HepG2 (cell line): Measurements from ENCODE around the gene SLC24A4. TPM values are rescaled to one million over a fixed set of nuclear protein-coding genes. Genes with fewer than 3 reads are reported as not detected.

ENCODE experiments used
- GPN1 ChIP-seq: sonication (generic); formaldehyde crosslinking; IDR thresholded peaks from 2 replicates; pipeline ENCODE4 v1.5.1; 2020; ENCODE audit warnings: missing genetic modification reagents, borderline replicate concordance
- HOXA3 ChIP-seq: sonication (generic); formaldehyde crosslinking; IDR thresholded peaks from 2 replicates; pipeline ENCODE4 v1.5.0; 2020; ENCODE audit warnings: missing genetic modification reagents
- HOXA5 ChIP-seq: sonication (generic); formaldehyde crosslinking; IDR thresholded peaks from 2 replicates; pipeline ENCODE4 v1.4.0; 2020; ENCODE audit warnings: missing genetic modification reagents
- MIER3 ChIP-seq: IDR thresholded peaks from 2 replicates; pipeline ENCODE4 v1.6.1; 2016; ENCODE audit warnings: missing compliant biosample characterization, borderline replicate concordance
- POGZ ChIP-seq: sonication (generic); formaldehyde crosslinking; IDR thresholded peaks from 2 replicates; pipeline ENCODE4 v1.4.0; 2020; ENCODE audit warnings: mild to moderate bottlenecking, missing genetic modification reagents
- RARA ChIP-seq: IDR thresholded peaks from 2 replicates; pipeline ENCODE4 v1.6.1; 2016; ENCODE audit warnings: missing genetic modification reagents, missing compliant biosample characterization
- SMC3 ChIP-seq: IDR thresholded peaks from 2 replicates; pipeline ENCODE4 v1.6.1; 2011; ENCODE audit warnings: low read length, improper control_type of control experiment
- TARDBP ChIP-seq: sonication (generic); formaldehyde crosslinking; IDR thresholded peaks from 2 replicates; pipeline ENCODE4 v1.8.0; 2022; ENCODE audit warnings: mild to moderate bottlenecking, missing genetic modification reagents
- ZBTB7A ChIP-seq: sonication (generic); formaldehyde crosslinking; IDR thresholded peaks from 2 replicates; pipeline ENCODE4 v1.8.0; 2022; ENCODE audit warnings: mild to moderate bottlenecking, missing genetic modification reagents
- ZNF230 ChIP-seq: sonication (generic); formaldehyde crosslinking; IDR thresholded peaks from 2 replicates; pipeline ENCODE4 v1.4.0; 2020; ENCODE audit warnings: mild to moderate bottlenecking, missing genetic modification reagents
- ZNF570 ChIP-seq: sonication (generic); formaldehyde crosslinking; IDR thresholded peaks from 2 replicates; pipeline ENCODE4 v1.4.0; 2020; ENCODE audit warnings: mild to moderate bottlenecking, missing genetic modification reagents, borderline replicate concordance
- polyA plus RNA-seq, 8 experiments: library from polyadenylated mRNA; depleted of rRNA in 3 of 8; stranded (reverse) in 7 of 8; unstranded in 1 of 8; fragments of >200 nt; fragmentation: Illumina TruSeq in 4 of 8; extraction: Trizol in 4 of 8; gene quantifications; 2 replicates each; pipeline versions ENCODE4 v1.2.1 to v1.2.3, GENCODE V29; 2011 to 2016; ENCODE audit warnings: low read depth in 4 of 8, missing spikeins in 1 of 8, mixed read lengths in 1 of 8; ENCODE audit not compliant: insufficient read depth in 1 of 8
- total RNA-seq, 5 experiments: library from RNA; depleted of rRNA; stranded (reverse); fragments of >200 nt; fragmentation: Illumina TruSeq; extraction: Trizol; gene quantifications; 2 replicates each; pipeline ENCODE4 v1.2.3, GENCODE V29; 2016; ENCODE audit warnings: low read depth in 1 of 5
- TF ChIP-seq, protein P1 (sequence below): sonication (generic); formaldehyde crosslinking; IDR thresholded peaks from 2 replicates; pipeline ENCODE4 v1.4.0; 2020; ENCODE audit warnings: missing genetic modification reagents
- TF ChIP-seq, protein P2 (sequence below): sonication (generic); formaldehyde crosslinking; IDR thresholded peaks from 2 replicates; pipeline ENCODE4 v1.4.0; 2020; ENCODE audit warnings: missing genetic modification reagents
- TF ChIP-seq, protein P3 (sequence below): IDR thresholded peaks from 2 replicates; pipeline ENCODE4 v1.6.1; 2016; ENCODE audit warnings: missing compliant biosample characterization, missing genetic modification reagents, borderline replicate concordance
- TF ChIP-seq, protein P4 (sequence below): sonication (generic); formaldehyde crosslinking; conservative IDR thresholded peaks from 2 replicates; pipeline ENCODE4 v1.4.0; 2020; ENCODE audit warnings: mild to moderate bottlenecking, missing genetic modification reagents, moderate library complexity
- TF ChIP-seq, protein P5 (sequence below): sonication (generic); formaldehyde crosslinking; IDR thresholded peaks from 2 replicates; pipeline ENCODE4 v1.4.0; 2020; ENCODE audit warnings: missing genetic modification reagents, borderline replicate concordance

SLC24A4 gene
- total and polyA plus RNA-seq, 2 of the 13 experiments (the other 11 are each of a cell fraction or from before 2014, with no cell fraction given) = not detected

DNA sequence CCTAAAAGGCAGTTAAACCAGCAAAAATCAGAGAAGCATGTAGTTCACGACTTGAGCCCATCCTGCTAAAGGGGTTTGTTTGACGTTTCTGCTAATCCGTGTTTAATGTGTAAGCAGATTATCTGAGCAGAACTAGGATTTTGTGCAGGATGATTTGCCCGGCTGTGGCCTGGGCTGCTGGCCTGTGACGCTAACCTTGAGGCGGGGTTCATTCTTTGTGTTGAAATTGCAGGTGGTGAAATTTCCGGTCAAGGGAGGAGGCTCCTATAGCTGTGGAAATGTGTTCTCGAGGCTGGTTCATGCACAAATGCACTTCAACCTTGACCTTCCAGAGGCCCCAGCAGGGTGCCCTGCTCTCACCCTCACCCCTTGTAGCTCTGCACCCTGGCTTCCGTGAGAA is 63.7 kb downstream of the SLC24A4 start (continued):
- TF ChIP-seq, protein P1, sequence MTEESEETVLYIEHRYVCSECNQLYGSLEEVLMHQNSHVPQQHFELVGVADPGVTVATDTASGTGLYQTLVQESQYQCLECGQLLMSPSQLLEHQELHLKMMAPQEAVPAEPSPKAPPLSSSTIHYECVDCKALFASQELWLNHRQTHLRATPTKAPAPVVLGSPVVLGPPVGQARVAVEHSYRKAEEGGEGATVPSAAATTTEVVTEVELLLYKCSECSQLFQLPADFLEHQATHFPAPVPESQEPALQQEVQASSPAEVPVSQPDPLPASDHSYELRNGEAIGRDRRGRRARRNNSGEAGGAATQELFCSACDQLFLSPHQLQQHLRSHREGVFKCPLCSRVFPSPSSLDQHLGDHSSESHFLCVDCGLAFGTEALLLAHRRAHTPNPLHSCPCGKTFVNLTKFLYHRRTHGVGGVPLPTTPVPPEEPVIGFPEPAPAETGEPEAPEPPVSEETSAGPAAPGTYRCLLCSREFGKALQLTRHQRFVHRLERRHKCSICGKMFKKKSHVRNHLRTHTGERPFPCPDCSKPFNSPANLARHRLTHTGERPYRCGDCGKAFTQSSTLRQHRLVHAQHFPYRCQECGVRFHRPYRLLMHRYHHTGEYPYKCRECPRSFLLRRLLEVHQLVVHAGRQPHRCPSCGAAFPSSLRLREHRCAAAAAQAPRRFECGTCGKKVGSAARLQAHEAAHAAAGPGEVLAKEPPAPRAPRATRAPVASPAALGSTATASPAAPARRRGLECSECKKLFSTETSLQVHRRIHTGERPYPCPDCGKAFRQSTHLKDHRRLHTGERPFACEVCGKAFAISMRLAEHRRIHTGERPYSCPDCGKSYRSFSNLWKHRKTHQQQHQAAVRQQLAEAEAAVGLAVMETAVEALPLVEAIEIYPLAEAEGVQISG (CRISPR knock-in tag) = peak; percentile 38; the same call in 1 of the 2 replicates
- TF ChIP-seq HOXA3 (CRISPR knock-in tag) (peak; percentile 59; the same call in 1 of the 2 replicates), TARDBP (CRISPR knock-in tag) (peak; percentile 26; the same call in 1 of the 2 replicates), HOXA5 (CRISPR knock-in tag) (0 out of 2 replicates have a peak, but pooled peaks have one; percentile 49), ZBTB7A (no peak), ZNF230 (CRISPR knock-in tag) (no peak), MIER3 (peak; percentile 50; the same call in 1 of the 2 replicates), SMC3 (no peak), POGZ (CRISPR knock-in tag) (0 out of 2 replicates have a peak, but pooled peaks have one; percentile 35), ZNF570 (CRISPR knock-in tag) (no peak), GPN1 (CRISPR knock-in tag) (no peak), RARA (CRISPR knock-in tag) (peak; percentile 96)
- TF ChIP-seq, protein P2, sequence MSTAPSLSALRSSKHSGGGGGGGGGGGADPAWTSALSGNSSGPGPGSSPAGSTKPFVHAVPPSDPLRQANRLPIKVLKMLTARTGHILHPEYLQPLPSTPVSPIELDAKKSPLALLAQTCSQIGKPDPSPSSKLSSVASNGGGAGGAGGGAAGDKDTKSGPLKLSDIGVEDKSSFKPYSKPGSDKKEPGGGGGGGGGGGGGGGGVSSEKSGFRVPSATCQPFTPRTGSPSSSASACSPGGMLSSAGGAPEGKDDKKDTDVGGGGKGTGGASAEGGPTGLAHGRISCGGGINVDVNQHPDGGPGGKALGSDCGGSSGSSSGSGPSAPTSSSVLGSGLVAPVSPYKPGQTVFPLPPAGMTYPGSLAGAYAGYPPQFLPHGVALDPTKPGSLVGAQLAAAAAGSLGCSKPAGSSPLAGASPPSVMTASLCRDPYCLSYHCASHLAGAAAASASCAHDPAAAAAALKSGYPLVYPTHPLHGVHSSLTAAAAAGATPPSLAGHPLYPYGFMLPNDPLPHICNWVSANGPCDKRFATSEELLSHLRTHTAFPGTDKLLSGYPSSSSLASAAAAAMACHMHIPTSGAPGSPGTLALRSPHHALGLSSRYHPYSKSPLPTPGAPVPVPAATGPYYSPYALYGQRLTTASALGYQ (CRISPR knock-in tag) = peak; percentile 42; the same call in 1 of the 2 replicates
- TF ChIP-seq, protein P3, sequence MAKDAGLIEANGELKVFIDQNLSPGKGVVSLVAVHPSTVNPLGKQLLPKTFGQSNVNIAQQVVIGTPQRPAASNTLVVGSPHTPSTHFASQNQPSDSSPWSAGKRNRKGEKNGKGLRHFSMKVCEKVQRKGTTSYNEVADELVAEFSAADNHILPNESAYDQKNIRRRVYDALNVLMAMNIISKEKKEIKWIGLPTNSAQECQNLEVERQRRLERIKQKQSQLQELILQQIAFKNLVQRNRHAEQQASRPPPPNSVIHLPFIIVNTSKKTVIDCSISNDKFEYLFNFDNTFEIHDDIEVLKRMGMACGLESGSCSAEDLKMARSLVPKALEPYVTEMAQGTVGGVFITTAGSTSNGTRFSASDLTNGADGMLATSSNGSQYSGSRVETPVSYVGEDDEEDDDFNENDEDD (CRISPR knock-in tag) = no peak
- TF ChIP-seq, protein P4, sequence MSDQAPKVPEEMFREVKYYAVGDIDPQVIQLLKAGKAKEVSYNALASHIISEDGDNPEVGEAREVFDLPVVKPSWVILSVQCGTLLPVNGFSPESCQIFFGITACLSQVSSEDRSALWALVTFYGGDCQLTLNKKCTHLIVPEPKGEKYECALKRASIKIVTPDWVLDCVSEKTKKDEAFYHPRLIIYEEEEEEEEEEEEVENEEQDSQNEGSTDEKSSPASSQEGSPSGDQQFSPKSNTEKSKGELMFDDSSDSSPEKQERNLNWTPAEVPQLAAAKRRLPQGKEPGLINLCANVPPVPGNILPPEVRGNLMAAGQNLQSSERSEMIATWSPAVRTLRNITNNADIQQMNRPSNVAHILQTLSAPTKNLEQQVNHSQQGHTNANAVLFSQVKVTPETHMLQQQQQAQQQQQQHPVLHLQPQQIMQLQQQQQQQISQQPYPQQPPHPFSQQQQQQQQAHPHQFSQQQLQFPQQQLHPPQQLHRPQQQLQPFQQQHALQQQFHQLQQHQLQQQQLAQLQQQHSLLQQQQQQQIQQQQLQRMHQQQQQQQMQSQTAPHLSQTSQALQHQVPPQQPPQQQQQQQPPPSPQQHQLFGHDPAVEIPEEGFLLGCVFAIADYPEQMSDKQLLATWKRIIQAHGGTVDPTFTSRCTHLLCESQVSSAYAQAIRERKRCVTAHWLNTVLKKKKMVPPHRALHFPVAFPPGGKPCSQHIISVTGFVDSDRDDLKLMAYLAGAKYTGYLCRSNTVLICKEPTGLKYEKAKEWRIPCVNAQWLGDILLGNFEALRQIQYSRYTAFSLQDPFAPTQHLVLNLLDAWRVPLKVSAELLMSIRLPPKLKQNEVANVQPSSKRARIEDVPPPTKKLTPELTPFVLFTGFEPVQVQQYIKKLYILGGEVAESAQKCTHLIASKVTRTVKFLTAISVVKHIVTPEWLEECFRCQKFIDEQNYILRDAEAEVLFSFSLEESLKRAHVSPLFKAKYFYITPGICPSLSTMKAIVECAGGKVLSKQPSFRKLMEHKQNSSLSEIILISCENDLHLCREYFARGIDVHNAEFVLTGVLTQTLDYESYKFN = peak; percentile 71
- TF ChIP-seq, protein P5, sequence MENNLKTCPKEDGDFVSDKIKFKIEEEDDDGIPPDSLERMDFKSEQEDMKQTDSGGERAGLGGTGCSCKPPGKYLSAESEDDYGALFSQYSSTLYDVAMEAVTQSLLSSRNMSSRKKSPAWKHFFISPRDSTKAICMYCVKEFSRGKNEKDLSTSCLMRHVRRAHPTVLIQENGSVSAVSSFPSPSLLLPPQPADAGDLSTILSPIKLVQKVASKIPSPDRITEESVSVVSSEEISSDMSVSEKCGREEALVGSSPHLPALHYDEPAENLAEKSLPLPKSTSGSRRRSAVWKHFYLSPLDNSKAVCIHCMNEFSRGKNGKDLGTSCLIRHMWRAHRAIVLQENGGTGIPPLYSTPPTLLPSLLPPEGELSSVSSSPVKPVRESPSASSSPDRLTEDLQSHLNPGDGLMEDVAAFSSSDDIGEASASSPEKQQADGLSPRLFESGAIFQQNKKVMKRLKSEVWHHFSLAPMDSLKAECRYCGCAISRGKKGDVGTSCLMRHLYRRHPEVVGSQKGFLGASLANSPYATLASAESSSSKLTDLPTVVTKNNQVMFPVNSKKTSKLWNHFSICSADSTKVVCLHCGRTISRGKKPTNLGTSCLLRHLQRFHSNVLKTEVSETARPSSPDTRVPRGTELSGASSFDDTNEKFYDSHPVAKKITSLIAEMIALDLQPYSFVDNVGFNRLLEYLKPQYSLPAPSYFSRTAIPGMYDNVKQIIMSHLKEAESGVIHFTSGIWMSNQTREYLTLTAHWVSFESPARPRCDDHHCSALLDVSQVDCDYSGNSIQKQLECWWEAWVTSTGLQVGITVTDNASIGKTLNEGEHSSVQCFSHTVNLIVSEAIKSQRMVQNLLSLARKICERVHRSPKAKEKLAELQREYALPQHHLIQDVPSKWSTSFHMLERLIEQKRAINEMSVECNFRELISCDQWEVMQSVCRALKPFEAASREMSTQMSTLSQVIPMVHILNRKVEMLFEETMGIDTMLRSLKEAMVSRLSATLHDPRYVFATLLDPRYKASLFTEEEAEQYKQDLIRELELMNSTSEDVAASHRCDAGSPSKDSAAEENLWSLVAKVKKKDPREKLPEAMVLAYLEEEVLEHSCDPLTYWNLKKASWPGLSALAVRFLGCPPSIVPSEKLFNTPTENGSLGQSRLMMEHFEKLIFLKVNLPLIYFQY = no peak
